ENCODE data around the gene SDK2. TPM values are rescaled to one million over a fixed set of nuclear protein-coding genes. Genes with fewer than 3 reads are reported as not detected.

The SDK2 gene
- total and polyA plus RNA-seq, 2 of the 8 experiments (the other 6 are each of a cell fraction or from before 2014, with no cell fraction given): 3.9 to 4.1 TPM

DNA sequence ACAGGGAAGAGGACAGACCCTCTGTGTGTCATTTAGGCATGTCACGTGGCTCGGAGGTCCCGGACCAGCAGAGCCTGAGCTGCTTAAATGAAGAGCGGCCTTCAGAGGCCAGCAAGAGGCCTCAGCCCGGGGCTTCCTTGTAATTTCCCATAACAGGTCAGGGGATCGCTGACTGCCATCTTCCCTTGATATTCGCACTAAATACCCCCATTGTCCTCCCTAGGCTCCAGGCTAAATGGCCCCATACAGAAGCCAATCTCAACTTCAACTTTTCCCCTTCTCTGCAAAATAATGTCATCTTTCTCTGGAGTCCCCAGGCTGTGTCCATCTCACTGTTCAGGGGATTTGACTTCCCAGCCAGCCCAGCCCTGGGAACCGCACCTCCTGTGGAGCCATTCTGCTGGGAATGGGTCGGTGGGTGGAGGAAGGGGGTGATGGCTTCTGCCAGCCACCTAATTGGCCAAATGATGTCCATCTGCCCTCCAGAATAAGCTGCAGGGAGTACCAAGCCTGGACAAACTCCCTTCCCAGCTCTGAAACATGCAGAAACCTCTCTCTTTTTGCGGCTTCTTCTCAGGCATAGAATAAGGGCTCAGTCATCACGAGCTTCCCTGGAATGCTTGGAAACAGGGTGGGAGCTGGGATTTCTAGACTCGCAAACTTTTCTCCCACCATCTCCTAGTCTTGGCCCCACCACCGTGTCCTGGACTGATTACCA, 129.9 kb downstream of the SDK2 start:
- no peaks in the 10 kb centered on the region for H3K9me3 ChIP-seq (ENCODE audit: insufficient read depth in 2 of 2, low read depth in 1 of 2, low read length in 1 of 2)
- no peak overlapping the region for H3K56ac ChIP-seq (replicated peaks; ENCODE audit: insufficient read length, low read depth, low read length)
- CTCF ChIA-PET (ENCODE audit: partially characterized antibody): interaction anchor here (0.6 to 2.2 kb wide), 10 partner anchors 8 to 109 kb away, joined by 3 to 8 read pairs (median 3); no protein-coding TSS in a partner anchor
- no peak overlapping the region for H2BK120ac ChIP-seq (replicated peaks; ENCODE audit: low read depth, low read length)
- no peak overlapping the region for H2AK5ac ChIP-seq (ENCODE audit: low read depth, low read length)
- WGBS, 2 experiments (ENCODE audit: extremely low coverage in 1 of 2, insufficient coverage in 1 of 2, insufficient read length in 1 of 2, insufficient replicate concordance in 2 of 2, low coverage in 1 of 2, low lambda C conversion rate in 2 of 2, missing lambda C conversion rate in 1 of 2): 91% methylated on average over 13 of the region's 13 CpGs; no CpG with 5 or more reads in 1 of the 2 experiments
- no peaks in the 10 kb centered on the region for H3K79me2 ChIP-seq (ENCODE audit: control insufficient read depth in 1 of 2, insufficient read depth in 2 of 2, low read length in 2 of 2)
- H4K91ac ChIP-seq (replicated peaks; ENCODE audit: insufficient read length, low read length): no peak overlapping the region
- peaks cover 0 to 4% (median 0%) of the 10 kb centered on the region in 4 experiments; a peak in 2 of 7 replicates for H3K4me1 ChIP-seq (replicated peaks in 1 of 4; ENCODE audit: control insufficient read depth in 3 of 4, insufficient read depth in 4 of 4, low read length in 3 of 4)
- H3K4me3 ChIP-seq (ENCODE audit: extremely low read depth in 1 of 4, insufficient read depth in 2 of 4, low read depth in 3 of 4, low read length in 4 of 4): no peak overlapping the region
- no peak overlapping the region for H3K27ac ChIP-seq (ENCODE audit: low read depth, low read length)
- H3K36me3 ChIP-seq (ENCODE audit: control insufficient read depth in 2 of 4, insufficient read depth in 4 of 4, low read length in 3 of 4): no peaks in the 10 kb centered on the region
- H3K27me3 ChIP-seq (replicated peaks in 1 of 4; ENCODE audit: control insufficient read depth in 3 of 4, extremely low read depth in 1 of 4, insufficient read depth in 3 of 4, low read length in 3 of 4): no peaks in the 10 kb centered on the region; a peak in 3 of 7 replicates
- POLR2A ChIA-PET (ENCODE audit: partially characterized antibody): no interaction called here
- no peaks in the 10 kb centered on the region for H3K79me1 ChIP-seq (ENCODE audit: low read depth, low read length)
- no peak overlapping the region for H2BK20ac ChIP-seq (ENCODE audit: low read length)
- H2AFZ ChIP-seq (ENCODE audit: low read length): no peak overlapping the region
- H4K20me1 ChIP-seq (replicated peaks in 1 of 2; ENCODE audit: control insufficient read depth in 1 of 2, insufficient read depth in 2 of 2, low read length in 2 of 2): peaks cover 0 to 6% of the 10 kb centered on the region in 2 experiments
- H3K23me2 ChIP-seq (ENCODE audit: low read depth, low read length): no peaks in the 10 kb centered on the region
- no peak overlapping the region; the same call in 1 of the 2 replicates for H3K18ac ChIP-seq (ENCODE audit: extremely low read depth, low read length)
- H2BK5ac ChIP-seq (ENCODE audit: low read depth, low read length): 0 out of 2 replicates have a peak overlapping the region, but pooled peaks have one; percentile 9
- H3K4me2 ChIP-seq (ENCODE audit: insufficient read depth in 1 of 2, low read depth in 2 of 2, low read length in 2 of 2): no peak overlapping the region
- H4K5ac ChIP-seq (ENCODE audit: insufficient read length, low read depth, low read length): no peak overlapping the region
- H3K4ac ChIP-seq (replicated peaks; ENCODE audit: insufficient read length, low read depth, low read length): no peak overlapping the region
- no peak overlapping the region for H2BK15ac ChIP-seq (ENCODE audit: low read length)
- no peak overlapping the region for H3K23ac ChIP-seq (ENCODE audit: insufficient read length)
- H3K14ac ChIP-seq (ENCODE audit: insufficient read length): no peak overlapping the region
- DNase-seq (ENCODE audit: low read depth in 1 of 2, low spot score in 2 of 2): no peak
- no peak overlapping the region for H3K9ac ChIP-seq (replicated peaks in 1 of 4; ENCODE audit: extremely low read depth in 1 of 4, low read depth in 3 of 4, low read length in 3 of 4)
- no peak overlapping the region for H2BK12ac ChIP-seq (ENCODE audit: low read depth, low read length)
- H4K8ac ChIP-seq (ENCODE audit: extremely low read depth, insufficient read depth, low read length): no peak overlapping the region
- FAIRE-seq: no peak
- TF ChIP-seq BRCA1 (IDR thresholded peaks at IDR 0.05; ENCODE audit: low read depth, low read length) (no peak), EP300 (IDR thresholded peaks at IDR 0.05; ENCODE audit: borderline replicate concordance in 1 of 2, low read depth in 2 of 2, low read length in 2 of 2) (no peak), RBBP5 (IDR thresholded peaks at IDR 0.05; ENCODE audit: borderline replicate concordance, low read depth, low read length) (no peak), MAFK (IDR thresholded peaks at IDR 0.05; ENCODE audit: low read depth, low read length) (no peak), SP1 (IDR thresholded peaks at IDR 0.05; ENCODE audit: low read depth, low read length) (no peak), KDM1A (IDR thresholded peaks at IDR 0.05; ENCODE audit: borderline replicate concordance, low read length) (no peak), CTBP2 (IDR thresholded peaks at IDR 0.05; ENCODE audit: borderline replicate concordance, insufficient read depth, insufficient read length, low read length) (no peak), RNF2 (IDR thresholded peaks at IDR 0.05; ENCODE audit: borderline replicate concordance, low read depth, low read length, missing control alignments, poor library complexity, severe bottlenecking) (no peak)
- TF ChIP-seq, protein P1, sequence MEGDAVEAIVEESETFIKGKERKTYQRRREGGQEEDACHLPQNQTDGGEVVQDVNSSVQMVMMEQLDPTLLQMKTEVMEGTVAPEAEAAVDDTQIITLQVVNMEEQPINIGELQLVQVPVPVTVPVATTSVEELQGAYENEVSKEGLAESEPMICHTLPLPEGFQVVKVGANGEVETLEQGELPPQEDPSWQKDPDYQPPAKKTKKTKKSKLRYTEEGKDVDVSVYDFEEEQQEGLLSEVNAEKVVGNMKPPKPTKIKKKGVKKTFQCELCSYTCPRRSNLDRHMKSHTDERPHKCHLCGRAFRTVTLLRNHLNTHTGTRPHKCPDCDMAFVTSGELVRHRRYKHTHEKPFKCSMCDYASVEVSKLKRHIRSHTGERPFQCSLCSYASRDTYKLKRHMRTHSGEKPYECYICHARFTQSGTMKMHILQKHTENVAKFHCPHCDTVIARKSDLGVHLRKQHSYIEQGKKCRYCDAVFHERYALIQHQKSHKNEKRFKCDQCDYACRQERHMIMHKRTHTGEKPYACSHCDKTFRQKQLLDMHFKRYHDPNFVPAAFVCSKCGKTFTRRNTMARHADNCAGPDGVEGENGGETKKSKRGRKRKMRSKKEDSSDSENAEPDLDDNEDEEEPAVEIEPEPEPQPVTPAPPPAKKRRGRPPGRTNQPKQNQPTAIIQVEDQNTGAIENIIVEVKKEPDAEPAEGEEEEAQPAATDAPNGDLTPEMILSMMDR (IDR thresholded peaks at IDR 0.05; ENCODE audit: control extremely low read depth in 1 of 3, insufficient read depth in 1 of 3, low read depth in 1 of 3, low read length in 3 of 3): no peak
